ENCODE data around the gene CRAT. TPM values are rescaled to one million over a fixed set of nuclear protein-coding genes. Genes with fewer than 3 reads are reported as not detected.
A peak's percentile ranks its signal among the peaks of the same experiment; 100 is the strongest.

The CRAT gene
- total and polyA plus RNA-seq, 8 donors, result 30.3 to 131 (median 61.7) TPM

- WGBS, 2 donors, result 93 to 97% methylated on average over 8 of the region's 8 CpGs
- no peak for DNase-seq
- no peaks in the 10 kb centered on the region for H3K4me1 ChIP-seq
- no peak for ATAC-seq
- H3K27ac ChIP-seq, result no peak overlapping the region
- intact Hi-C loops (cut with DNase I), result no loop called here
- peaks cover 0 to 6% (median 5%) of the 10 kb centered on the region in 3 donors for H3K36me3 ChIP-seq
- H3K27me3 ChIP-seq, result no peaks in the 10 kb centered on the region
- no peak for FAIRE-seq
- no peak for TF ChIP-seq CTCF (IDR thresholded peaks at IDR 0.05)
- H3K4me3 ChIP-seq, result no peak overlapping the region
- H3K9me3 ChIP-seq, result no peaks in the 10 kb centered on the region
Observed at GRCh38 chr9:129064499-129064908, 46.1 kb downstream of the CRAT start.

GRCh38 chr9:129063061-129063460, 47.5 kb downstream of the CRAT start:
- H3K27ac ChIP-seq, result no peak overlapping the region
- H3K4me3 ChIP-seq, result no peak overlapping the region
- H3K27me3 ChIP-seq, result no peaks in the 10 kb centered on the region
- no peak for TF ChIP-seq CTCF (IDR thresholded peaks at IDR 0.05)
- FAIRE-seq (no peak), ATAC-seq (no peak), DNase-seq (peak in 1 of 6 donors; percentile 55)
- H3K4me1 ChIP-seq, result no peaks in the 10 kb centered on the region
- intact Hi-C loops (cut with DNase I), result no loop called here
- H3K9me3 ChIP-seq, result no peaks in the 10 kb centered on the region
- H3K36me3 ChIP-seq, result peaks cover 0 to 6% (median 5%) of the 10 kb centered on the region in 3 donors
- 92 to 94% methylated on average over 9 of the region's 9 CpGs for WGBS, 2 donors

- WGBS, 2 donors, result 94 to 97% methylated on average over 10 to 12 of the region's 12 CpGs
- Histone ChIP-seq H3K36me3 (peaks cover 0 to 6% (median 5%) of the 10 kb centered on the region in 3 donors), H3K9me3 (no peaks in the 10 kb centered on the region), H3K27ac (no peak overlapping the region), H3K27me3 (no peaks in the 10 kb centered on the region), H3K4me1 (no peaks in the 10 kb centered on the region), H3K4me3 (no peak overlapping the region)
- FAIRE-seq (no peak), DNase-seq (peak in 1 of 6 donors; percentile 46), ATAC-seq (no peak)
- no peak for TF ChIP-seq CTCF (IDR thresholded peaks at IDR 0.05)
- intact Hi-C loops (cut with DNase I), result no loop called here
Observed at GRCh38 chr9:129060991-129061390, 49.6 kb downstream of the CRAT start.

- H3K36me3 ChIP-seq, result peaks cover 0 to 6% (median 5%) of the 10 kb centered on the region in 3 donors
- H3K4me1 ChIP-seq, result no peaks in the 10 kb centered on the region
- no peak overlapping the region for H3K4me3 ChIP-seq
- no peaks in the 10 kb centered on the region for H3K9me3 ChIP-seq
- no peak overlapping the region for H3K27ac ChIP-seq
- no peaks in the 10 kb centered on the region for H3K27me3 ChIP-seq
- TF ChIP-seq CTCF (IDR thresholded peaks at IDR 0.05), result no peak
- ATAC-seq (no peak), DNase-seq (peak in 1 of 6 donors; percentile 50), FAIRE-seq (no peak)
- intact Hi-C loops (cut with DNase I), result no loop called here
- WGBS, 2 donors, result 93 to 94% methylated on average over 37 of the region's 37 CpGs
Observed at GRCh38 chr9:129059796-129060785, 50.5 kb downstream of the CRAT start.

All from pancreas (tissue), 10 donors.